Panc1 (cell line): ENCODE results near the gene FABP1. TPM values are rescaled to one million over a fixed set of nuclear protein-coding genes. Genes with fewer than 3 reads are reported as not detected.

Experiments
- ATAC-seq: fragments of 200-7000 bp; cut with Tn5 transposase; 2 replicates; pipeline ENCODE4 v1.9.1; 2020; ENCODE audit warnings: mild to moderate bottlenecking, moderate library complexity
- BruUV-seq: library from RNA; stranded (reverse); fragments of 400-500 nt; replicated peaks from 2 replicates; lab custom pipeline; 2021; lab: Mats Ljungman, UMichigan
- CTCF ChIA-PET: fragments of 300-600 bp; sonication (Branson Sonifier 250); formaldehyde crosslinking; loops from one replicate; lab custom pipeline; 2022; ENCODE audit warnings: antibody characterized with exemption; lab: Charles Lee
- POLR2A ChIA-PET: fragments of 300-600 bp; sonication (Branson Sonifier 250); formaldehyde crosslinking; loops from one replicate; lab custom pipeline; 2022; ENCODE audit warnings: antibody characterized with exemption; lab: Charles Lee
- DNase-seq: peaks from one replicate; pipeline ENCODE4 v3.0.0-alpha.2; 2010; ENCODE audit warnings: low read depth, low spot score
- H3K27ac ChIP-seq: 2 replicates; pipeline ENCODE4 v1.5.1; 2011; ENCODE audit warnings: mild to moderate bottlenecking, low read length, inconsistent platforms
- H3K27me3 ChIP-seq: fragments of 200-500 bp; sonication (Bioruptor generic); 2 replicates; pipeline ENCODE4 v1.6.0; 2014; ENCODE audit warnings: low read length, inconsistent platforms; ENCODE audit not compliant: control insufficient read depth, insufficient read depth
- H3K36me3 ChIP-seq: fragments of 200-500 bp; sonication (Bioruptor generic); 2 replicates; pipeline ENCODE4 v1.5.1; 2014; ENCODE audit warnings: inconsistent platforms, mild to moderate bottlenecking, low read length, moderate library complexity; ENCODE audit not compliant: control insufficient read depth, insufficient read depth
- H3K4me1 ChIP-seq: 2 replicates; pipeline ENCODE4 v1.5.1; 2011; ENCODE audit warnings: inconsistent platforms, mild to moderate bottlenecking, low read length, moderate library complexity; ENCODE audit not compliant: control insufficient read depth, insufficient read depth
- H3K4me3 ChIP-seq, 2 experiments: 2 replicates each; pipeline ENCODE4 v1.5.1; 2011 to 2012; ENCODE audit warnings: low read depth in 2 of 2, low read length in 2 of 2, mild to moderate bottlenecking in 2 of 2, inconsistent platforms in 1 of 2, moderate library complexity in 1 of 2
- H3K9me3 ChIP-seq: fragments of 200-500 bp; sonication (Bioruptor generic); 2 replicates; pipeline ENCODE4 v1.5.1; 2014; ENCODE audit warnings: low read depth, mild to moderate bottlenecking, inconsistent platforms, low read length, moderate library complexity; ENCODE audit not compliant: control insufficient read depth, insufficient read depth
- CTCF ChIP-seq: fragments of 450-650 bp; IDR thresholded peaks from 2 replicates; pipeline ENCODE4 v1.5.1; 2017; ENCODE audit warnings: mild to moderate bottlenecking
- POLR2AphosphoS5 ChIP-seq: IDR thresholded peaks from 2 replicates; pipeline ENCODE4 v1.6.1; 2012; ENCODE audit warnings: mild to moderate bottlenecking, low read depth, low read length, moderate library complexity
- REST ChIP-seq, 2 experiments: IDR thresholded peaks; 2 replicates each; pipeline ENCODE4 v1.6.1; 2011 to 2012; ENCODE audit warnings: low read depth in 2 of 2, control low read depth in 1 of 2, low read length in 1 of 2, mild to moderate bottlenecking in 1 of 2, moderate library complexity in 1 of 2; ENCODE audit not compliant: insufficient read depth in 1 of 2
- SIN3A ChIP-seq: IDR thresholded peaks from 2 replicates; pipeline ENCODE4 v1.6.1; 2012; ENCODE audit warnings: low read depth, mild to moderate bottlenecking, low read length, moderate library complexity, borderline replicate concordance; ENCODE audit not compliant: insufficient read depth
- TCF7L2 ChIP-seq: IDR thresholded peaks from 2 replicates; pipeline ENCODE4 v1.6.1; 2011; ENCODE audit warnings: mild to moderate bottlenecking, low read depth, low read length, inconsistent platforms
- in situ Hi-C: cut with HindIII; loops from 2 replicates; pipeline ENCODE4 v1.10.0; 2016; ENCODE audit warnings: low sequenced_read_pairs, low pct_unique_long_range_greater_than_20kb
- intact Hi-C: fragments of 100-400 bp; cut with micrococcal nuclease; formaldehyde crosslinking; loops from one replicate; pipeline ENCODE4 v1.10.0; 2022; ENCODE audit not compliant: unreplicated experiment
- total RNA-seq: library from RNA; stranded (reverse); gene quantifications from one replicate; pipeline ENCODE4 v1.2.1, GENCODE V29; 2021; ENCODE audit not compliant: unreplicated experiment

Gene FABP1
- total RNA-seq, 1 experiment from 2014 or later, result 0.36 TPM

DNA sequence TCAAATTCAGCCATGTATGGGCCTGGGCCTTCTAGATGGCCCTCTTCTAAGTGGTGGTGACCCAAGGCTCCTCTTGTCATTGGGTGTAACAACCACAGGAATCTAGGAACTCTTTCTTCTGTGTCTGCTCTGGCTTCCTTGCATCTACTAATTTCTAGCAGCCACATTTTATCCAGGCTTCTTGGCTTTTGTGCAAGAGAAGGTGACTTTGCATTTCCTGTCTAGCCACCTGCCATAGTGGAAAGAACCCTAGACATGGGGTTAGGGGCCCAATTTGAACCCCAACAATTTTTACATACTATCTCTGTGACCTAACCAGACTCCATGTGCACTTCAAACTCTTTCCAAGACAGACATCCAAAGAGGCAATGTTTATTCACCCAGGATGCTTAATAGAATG is 35.1 kb downstream of the FABP1 start:
- ChIA-PET POLR2A (no interaction called here), CTCF (no interaction called here)
- intact Hi-C loops (no loop called here), in situ Hi-C loops (no loop called here)
- no peak overlapping the region for H3K4me3 ChIP-seq
- H3K27me3 ChIP-seq, result peaks cover 16% of the 10 kb centered on the region
- BruUV-seq, result no TSS peak
- no peaks in the 10 kb centered on the region for H3K4me1 ChIP-seq
- TF ChIP-seq REST (IDR thresholded peaks at IDR 0.05; ENCODE audit: insufficient read depth in 1 of 2, low read depth in 2 of 2, low read length in 1 of 2) (no peak), SIN3A (no peak), POLR2AphosphoS5 (no peak), CTCF (no peak), TCF7L2 (no peak)
- DNase-seq (no peak), ATAC-seq (no peak)
- no peak overlapping the region for H3K27ac ChIP-seq
- no peaks in the 10 kb centered on the region for H3K36me3 ChIP-seq
- no peaks in the 10 kb centered on the region for H3K9me3 ChIP-seq

- H3K36me3 ChIP-seq, result no peaks in the 10 kb centered on the region
- H3K9me3 ChIP-seq, result no peaks in the 10 kb centered on the region
- TF ChIP-seq REST (IDR thresholded peaks at IDR 0.05; ENCODE audit: insufficient read depth in 1 of 2, low read depth in 2 of 2, low read length in 1 of 2) (no peak), SIN3A (no peak), TCF7L2 (no peak), POLR2AphosphoS5 (no peak), CTCF (no peak)
- intact Hi-C loops (no loop called here), in situ Hi-C loops (no loop called here)
- peaks cover 16% of the 10 kb centered on the region for H3K27me3 ChIP-seq
- DNase-seq (no peak), ATAC-seq (no peak)
- POLR2A ChIA-PET, result no interaction called here
- H3K4me1 ChIP-seq, result no peaks in the 10 kb centered on the region
- H3K27ac ChIP-seq, result no peak overlapping the region
- BruUV-seq, result no TSS peak
- CTCF ChIA-PET, result no interaction called here
- no peak overlapping the region for H3K4me3 ChIP-seq
These were observed 35.9 kb downstream of the FABP1 start for GRCh38 chr2:88091943-88092342.
